Measurements from ENCODE around the gene MAGI1. TPM values are rescaled to one million over a fixed set of nuclear protein-coding genes. Genes with fewer than 3 reads are reported as not detected.

Gene MAGI1
- total RNA-seq, 2 donors from 2014 or later, result 23.4 to 41.4 TPM

- no peak for DNase-seq
- Histone ChIP-seq H3K4me1 (no peaks in the 10 kb centered on the region), H3K36me3 (no peaks in the 10 kb centered on the region), H3K27ac (no peak overlapping the region), H3K9ac (ENCODE audit: low read depth in 2 of 2, low read length in 2 of 2) (no peak overlapping the region), H3K9me3 (no peaks in the 10 kb centered on the region), H3K4me3 (no peak overlapping the region), H3K27me3 (no peaks in the 10 kb centered on the region)
- TF ChIP-seq, protein P1, sequence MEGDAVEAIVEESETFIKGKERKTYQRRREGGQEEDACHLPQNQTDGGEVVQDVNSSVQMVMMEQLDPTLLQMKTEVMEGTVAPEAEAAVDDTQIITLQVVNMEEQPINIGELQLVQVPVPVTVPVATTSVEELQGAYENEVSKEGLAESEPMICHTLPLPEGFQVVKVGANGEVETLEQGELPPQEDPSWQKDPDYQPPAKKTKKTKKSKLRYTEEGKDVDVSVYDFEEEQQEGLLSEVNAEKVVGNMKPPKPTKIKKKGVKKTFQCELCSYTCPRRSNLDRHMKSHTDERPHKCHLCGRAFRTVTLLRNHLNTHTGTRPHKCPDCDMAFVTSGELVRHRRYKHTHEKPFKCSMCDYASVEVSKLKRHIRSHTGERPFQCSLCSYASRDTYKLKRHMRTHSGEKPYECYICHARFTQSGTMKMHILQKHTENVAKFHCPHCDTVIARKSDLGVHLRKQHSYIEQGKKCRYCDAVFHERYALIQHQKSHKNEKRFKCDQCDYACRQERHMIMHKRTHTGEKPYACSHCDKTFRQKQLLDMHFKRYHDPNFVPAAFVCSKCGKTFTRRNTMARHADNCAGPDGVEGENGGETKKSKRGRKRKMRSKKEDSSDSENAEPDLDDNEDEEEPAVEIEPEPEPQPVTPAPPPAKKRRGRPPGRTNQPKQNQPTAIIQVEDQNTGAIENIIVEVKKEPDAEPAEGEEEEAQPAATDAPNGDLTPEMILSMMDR (IDR thresholded peaks at IDR 0.05), result no peak
- intact Hi-C loops (cut with DNase I), result no loop called here
Observed at GRCh38 chr3:65483011-65483410, 555.7 kb downstream of the MAGI1 start.

DNA sequence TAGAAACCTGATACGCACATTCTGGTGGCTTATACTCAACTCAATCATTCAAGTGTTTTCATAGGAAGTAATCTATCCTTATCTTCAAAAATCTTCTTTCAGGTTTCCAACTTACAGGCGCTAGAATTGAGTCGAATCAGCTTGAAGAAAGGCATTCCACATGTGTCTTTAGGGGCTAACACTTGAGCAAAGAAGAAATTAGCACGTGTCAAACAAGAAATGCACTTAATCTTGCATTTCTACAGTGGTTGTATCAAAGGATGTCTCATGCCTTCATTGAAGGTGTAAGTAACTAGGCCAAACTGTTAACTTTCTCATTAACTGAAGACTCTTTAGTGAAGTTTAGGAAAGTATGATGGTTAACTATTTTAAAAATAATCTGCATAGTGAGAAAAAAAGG lies 557.6 kb downstream of the MAGI1 start:
- no peak overlapping the region for H3K9ac ChIP-seq (ENCODE audit: low read depth in 2 of 2, low read length in 2 of 2)
- no peaks in the 10 kb centered on the region for H3K36me3 ChIP-seq
- H3K27me3 ChIP-seq, result no peaks in the 10 kb centered on the region
- H3K4me1 ChIP-seq, result no peaks in the 10 kb centered on the region
- no peak overlapping the region for H3K27ac ChIP-seq
- TF ChIP-seq, protein P1 (IDR thresholded peaks at IDR 0.05), result no peak
- no peaks in the 10 kb centered on the region for H3K9me3 ChIP-seq
- no peak overlapping the region for H3K4me3 ChIP-seq
- no peak for DNase-seq
- intact Hi-C loops (cut with DNase I), result no loop called here

- no peak for DNase-seq
- no peaks in the 10 kb centered on the region for H3K27me3 ChIP-seq
- H3K9ac ChIP-seq (ENCODE audit: low read depth in 2 of 2, low read length in 2 of 2), result no peak overlapping the region
- H3K4me1 ChIP-seq, result no peaks in the 10 kb centered on the region
- H3K27ac ChIP-seq, result no peak overlapping the region
- H3K36me3 ChIP-seq, result no peaks in the 10 kb centered on the region
- H3K4me3 ChIP-seq, result no peak overlapping the region
- intact Hi-C loops (cut with DNase I), result no loop called here
- TF ChIP-seq, protein P1 (IDR thresholded peaks at IDR 0.05), result no peak
- no peaks in the 10 kb centered on the region for H3K9me3 ChIP-seq
Observed at GRCh38 chr3:65479990-65480389, 558.7 kb downstream of the MAGI1 start.

- TF ChIP-seq, protein P1 (IDR thresholded peaks at IDR 0.05), result no peak
- Histone ChIP-seq H3K4me3 (no peak overlapping the region), H3K4me1 (no peaks in the 10 kb centered on the region), H3K36me3 (no peaks in the 10 kb centered on the region), H3K27me3 (no peaks in the 10 kb centered on the region), H3K27ac (no peak overlapping the region), H3K9me3 (no peaks in the 10 kb centered on the region), H3K9ac (ENCODE audit: low read depth in 2 of 2, low read length in 2 of 2) (no peak overlapping the region)
- DNase-seq, result no peak
- intact Hi-C loops (cut with DNase I), result no loop called here
Observed at GRCh38 chr3:65478551-65479500, 559.9 kb downstream of the MAGI1 start.

DNA sequence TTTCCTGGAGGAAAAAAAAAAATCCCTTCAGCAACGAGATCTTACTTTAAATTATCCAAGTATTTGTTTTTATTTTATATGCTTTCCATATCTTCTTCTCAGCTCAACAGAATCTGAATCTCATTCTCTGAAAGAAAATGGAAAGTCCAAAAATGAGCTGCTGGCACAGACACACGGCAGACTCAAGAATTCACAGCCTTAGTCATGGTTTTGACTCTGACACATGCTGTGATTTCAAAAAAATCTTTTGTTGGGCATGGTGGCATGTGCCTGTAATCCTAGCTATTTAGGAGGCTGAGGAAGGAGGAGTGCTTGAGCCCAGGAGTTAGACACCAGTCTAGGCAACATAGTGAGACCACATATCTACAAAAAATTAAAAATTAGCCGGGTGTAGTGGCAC lies 565.0 kb downstream of the MAGI1 start:
- H3K4me3 ChIP-seq, result no peak overlapping the region
- H3K9me3 ChIP-seq, result no peaks in the 10 kb centered on the region
- H3K27ac ChIP-seq, result no peak overlapping the region
- no peaks in the 10 kb centered on the region for H3K4me1 ChIP-seq
- H3K36me3 ChIP-seq, result no peaks in the 10 kb centered on the region
- TF ChIP-seq, protein P1 (IDR thresholded peaks at IDR 0.05), result no peak
- H3K9ac ChIP-seq (ENCODE audit: low read depth in 2 of 2, low read length in 2 of 2), result no peak overlapping the region
- intact Hi-C loops (cut with DNase I), result no loop called here
- H3K27me3 ChIP-seq, result no peaks in the 10 kb centered on the region
- DNase-seq, result no peak

Data from colonic mucosa (tissue), 4 donors.